ENCODE data around the gene AK9. TPM values are rescaled to one million over a fixed set of nuclear protein-coding genes. Genes with fewer than 3 reads are reported as not detected.
"Not testable (repeated sequence)": the region's sequence is repeated elsewhere in the genome, so short reads cannot be mapped to it uniquely, and the experiment has no call there.

AK9 gene
- total and polyA plus RNA-seq, 7 donors: 2.8 to 23.3 (median 14.3) TPM

- Histone ChIP-seq H3K4me1 (no peaks in the 10 kb centered on the region), H3K27ac (no peak overlapping the region), H3K36me3 (peaks cover 6 to 93% (median 22%) of the 10 kb centered on the region in 4 donors), H3K9me3 (no peaks in the 10 kb centered on the region), H3K27me3 (no peaks in the 10 kb centered on the region), H3K4me3 (no peak overlapping the region)
- DNase-seq: no peak
- intact Hi-C loops (cut with DNase I): no loop called here
- no peak for TF ChIP-seq POLR2AphosphoS5 (IDR thresholded peaks at IDR 0.05)
- TF ChIP-seq EP300 (IDR thresholded peaks at IDR 0.05): no peak
- WGBS, 2 donors: 73 to 88% methylated on average over 7 of the region's 7 CpGs
These were observed 225.2 kb downstream of the AK9 start for GRCh38 chr6:109465772-109466171.

GRCh38 chr6:109461733-109462526, 229.1 kb downstream of the AK9 start:
- Histone ChIP-seq H3K36me3 (peaks cover 6 to 57% (median 15%) of the 10 kb centered on the region in 4 donors), H3K27me3 (no peaks in the 10 kb centered on the region), H3K4me1 (peaks cover 0 to under 1% (median 0%) of the 10 kb centered on the region in 4 donors), H3K4me3 (no peak overlapping the region), H3K9me3 (no peaks in the 10 kb centered on the region), H3K27ac (no peak overlapping the region)
- intact Hi-C loops (cut with DNase I): no loop called here
- 80 to 82% methylated on average over 1 of the region's 1 CpG for WGBS, 2 donors
- TF ChIP-seq, protein P1, sequence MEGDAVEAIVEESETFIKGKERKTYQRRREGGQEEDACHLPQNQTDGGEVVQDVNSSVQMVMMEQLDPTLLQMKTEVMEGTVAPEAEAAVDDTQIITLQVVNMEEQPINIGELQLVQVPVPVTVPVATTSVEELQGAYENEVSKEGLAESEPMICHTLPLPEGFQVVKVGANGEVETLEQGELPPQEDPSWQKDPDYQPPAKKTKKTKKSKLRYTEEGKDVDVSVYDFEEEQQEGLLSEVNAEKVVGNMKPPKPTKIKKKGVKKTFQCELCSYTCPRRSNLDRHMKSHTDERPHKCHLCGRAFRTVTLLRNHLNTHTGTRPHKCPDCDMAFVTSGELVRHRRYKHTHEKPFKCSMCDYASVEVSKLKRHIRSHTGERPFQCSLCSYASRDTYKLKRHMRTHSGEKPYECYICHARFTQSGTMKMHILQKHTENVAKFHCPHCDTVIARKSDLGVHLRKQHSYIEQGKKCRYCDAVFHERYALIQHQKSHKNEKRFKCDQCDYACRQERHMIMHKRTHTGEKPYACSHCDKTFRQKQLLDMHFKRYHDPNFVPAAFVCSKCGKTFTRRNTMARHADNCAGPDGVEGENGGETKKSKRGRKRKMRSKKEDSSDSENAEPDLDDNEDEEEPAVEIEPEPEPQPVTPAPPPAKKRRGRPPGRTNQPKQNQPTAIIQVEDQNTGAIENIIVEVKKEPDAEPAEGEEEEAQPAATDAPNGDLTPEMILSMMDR (IDR thresholded peaks at IDR 0.05): no peak
- TF ChIP-seq EP300 (IDR thresholded peaks at IDR 0.05) (no peak), POLR2A (IDR thresholded peaks at IDR 0.05) (no peak), POLR2AphosphoS5 (IDR thresholded peaks at IDR 0.05) (no peak)
- no peak for DNase-seq

DNA sequence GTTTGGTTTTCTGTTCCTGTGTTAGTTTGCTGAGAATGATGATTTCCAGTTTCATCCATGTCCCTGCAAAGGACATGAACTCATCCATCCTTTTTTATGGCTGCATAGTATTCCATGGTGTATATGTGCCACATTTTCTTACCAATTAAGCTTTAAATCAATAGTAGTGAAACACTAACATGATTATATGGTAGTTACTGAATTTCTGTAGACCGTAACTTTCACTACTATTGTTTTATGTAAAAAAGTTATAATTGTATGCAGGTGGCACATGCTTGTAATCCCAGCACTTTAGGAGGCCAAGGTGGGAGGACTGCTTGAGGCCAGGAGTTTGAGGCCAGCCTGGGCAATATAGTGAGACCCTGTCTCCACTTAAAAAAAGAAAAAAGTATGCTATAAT, 229.8 kb downstream of the AK9 start:
- H3K4me3 ChIP-seq; H3K27ac ChIP-seq; H3K27me3 ChIP-seq; H3K4me1 ChIP-seq; DNase-seq; H3K9me3 ChIP-seq; intact Hi-C loops (cut with DNase I): not testable (repeated sequence)
- peaks cover 6 to 50% (median 12%) of the 10 kb centered on the region in 4 donors for H3K36me3 ChIP-seq
- 97 to 99% methylated on average over 1 of the region's 1 CpG for WGBS, 2 donors

DNA sequence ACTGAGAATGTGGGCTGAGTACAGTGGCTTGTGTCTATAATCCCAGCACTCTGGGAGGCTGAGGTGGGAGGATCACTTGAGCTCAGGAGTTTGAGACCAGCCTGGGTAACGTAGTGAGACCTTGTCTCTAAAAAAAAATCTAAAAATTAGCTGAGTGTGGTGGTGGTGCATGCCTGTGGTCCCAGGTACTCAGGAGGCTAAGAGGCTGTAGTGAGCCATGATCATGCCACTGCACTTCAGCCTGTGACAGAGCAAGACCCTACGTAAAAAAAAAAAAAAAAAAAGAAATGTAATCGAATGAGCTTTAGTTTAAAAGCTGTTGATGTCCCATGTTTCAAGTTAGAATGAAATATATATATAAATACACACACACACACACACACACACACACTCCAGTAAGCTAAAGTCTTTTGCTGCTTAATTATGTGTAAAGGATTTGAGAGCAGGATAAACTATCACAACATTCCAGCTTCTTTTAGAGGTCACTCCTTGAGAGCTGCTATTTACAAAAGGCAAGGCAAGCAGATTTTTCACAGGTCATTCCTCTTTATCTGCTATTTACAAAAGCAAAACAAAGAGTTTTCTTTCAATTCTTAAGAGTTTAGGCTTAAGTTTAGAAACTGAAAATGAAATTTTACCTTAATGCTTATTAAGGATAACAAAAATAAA, 230.7 kb downstream of the AK9 start:
- peaks cover 0 to 16% (median 9%) of the 10 kb centered on the region in 4 donors for H3K4me1 ChIP-seq
- no peaks in the 10 kb centered on the region for H3K27me3 ChIP-seq
- no peak for DNase-seq
- H3K27ac ChIP-seq: no peak overlapping the region
- H3K9me3 ChIP-seq: no peaks in the 10 kb centered on the region
- TF ChIP-seq EP300 (IDR thresholded peaks at IDR 0.05) (no peak), POLR2A (IDR thresholded peaks at IDR 0.05) (no peak), POLR2AphosphoS5 (IDR thresholded peaks at IDR 0.05) (no peak)
- TF ChIP-seq, protein P1 (IDR thresholded peaks at IDR 0.05): no peak
- H3K36me3 ChIP-seq: peaks cover 0 to 41% (median 5%) of the 10 kb centered on the region in 4 donors
- 80 to 82% methylated on average over 3 of the region's 3 CpGs for WGBS, 2 donors
- H3K4me3 ChIP-seq: no peak overlapping the region
- intact Hi-C loops (cut with DNase I): no loop called here

GRCh38 chr6:109458774-109459531, 232.0 kb downstream of the AK9 start:
- Histone ChIP-seq H3K4me1 (peaks cover 0 to 29% (median 21%) of the 10 kb centered on the region in 4 donors), H3K27ac (no peak overlapping the region), H3K9me3 (no peaks in the 10 kb centered on the region), H3K4me3 (no peak overlapping the region), H3K27me3 (no peaks in the 10 kb centered on the region), H3K36me3 (peaks cover 0 to 27% (median 2%) of the 10 kb centered on the region in 4 donors)
- TF ChIP-seq POLR2AphosphoS5 (IDR thresholded peaks at IDR 0.05) (no peak), POLR2A (IDR thresholded peaks at IDR 0.05) (no peak), EP300 (IDR thresholded peaks at IDR 0.05) (no peak)
- TF ChIP-seq, protein P1 (IDR thresholded peaks at IDR 0.05): no peak
- peak; percentile 37 for DNase-seq
- 50 to 84% methylated on average over 5 of the region's 5 CpGs for WGBS, 2 donors
- intact Hi-C loops (cut with DNase I): no loop called here
